Tibial nerve (tissue), 4 donors: ENCODE data around the gene FAM81B.

Experiments
- CTCF ChIP-seq, 5 experiments: fragments of 200-600 bp in 3 of 5; fragments of 450-650 bp in 2 of 5; sonication (generic) in 3 of 5; IDR thresholded peaks; one replicate each; pipeline ENCODE4 v1.5.1; 2016 to 2019; ENCODE audit warnings: antibody characterized with exemption in 5 of 5, mild to moderate bottlenecking in 3 of 5, moderate library complexity in 2 of 5
- EP300 ChIP-seq, 2 donors: sonication (generic); formaldehyde crosslinking; IDR thresholded peaks; one replicate each; pipeline ENCODE4 v1.6.1; 2017; ENCODE audit warnings: antibody characterized with exemption in 2 of 2, mild to moderate bottlenecking in 1 of 2
- POLR2A ChIP-seq, 2 donors: fragments of 450-650 bp; IDR thresholded peaks; one replicate each; pipeline ENCODE4 v1.6.1; 2017; ENCODE audit warnings: antibody characterized with exemption in 2 of 2, mild to moderate bottlenecking in 2 of 2, moderate library complexity in 2 of 2

- TF ChIP-seq CTCF (IDR thresholded peaks at IDR 0.05) (no peak), POLR2A (IDR thresholded peaks at IDR 0.05) (no peak), EP300 (IDR thresholded peaks at IDR 0.05) (no peak)
Measured at GRCh38 chr5:95358848-95359247, 32.3 kb upstream of the FAM81B start.
